ENCODE data around the gene STARD4.

STARD4 gene

DNA sequence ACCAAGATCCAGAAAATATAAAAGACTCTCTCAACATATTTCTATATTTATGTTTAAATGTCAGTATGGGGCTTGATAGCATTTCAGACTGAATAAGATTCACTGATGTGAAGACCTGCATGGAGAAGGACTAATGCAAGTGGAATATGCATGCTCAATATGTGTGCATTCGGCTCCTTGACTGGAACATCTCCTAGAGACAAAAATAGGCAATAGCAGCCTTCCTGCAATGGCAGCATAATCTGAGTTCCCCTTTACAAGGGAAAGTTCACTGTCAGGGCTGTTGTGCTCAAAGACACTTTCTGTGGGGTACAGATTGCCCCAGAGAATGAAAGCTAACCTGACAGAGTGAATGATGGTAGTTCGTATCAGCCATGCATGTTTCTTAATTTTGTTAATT lies 42.4 kb downstream of the STARD4 start:
- no peak for DNase-seq (ENCODE audit: low spot score)

DNA sequence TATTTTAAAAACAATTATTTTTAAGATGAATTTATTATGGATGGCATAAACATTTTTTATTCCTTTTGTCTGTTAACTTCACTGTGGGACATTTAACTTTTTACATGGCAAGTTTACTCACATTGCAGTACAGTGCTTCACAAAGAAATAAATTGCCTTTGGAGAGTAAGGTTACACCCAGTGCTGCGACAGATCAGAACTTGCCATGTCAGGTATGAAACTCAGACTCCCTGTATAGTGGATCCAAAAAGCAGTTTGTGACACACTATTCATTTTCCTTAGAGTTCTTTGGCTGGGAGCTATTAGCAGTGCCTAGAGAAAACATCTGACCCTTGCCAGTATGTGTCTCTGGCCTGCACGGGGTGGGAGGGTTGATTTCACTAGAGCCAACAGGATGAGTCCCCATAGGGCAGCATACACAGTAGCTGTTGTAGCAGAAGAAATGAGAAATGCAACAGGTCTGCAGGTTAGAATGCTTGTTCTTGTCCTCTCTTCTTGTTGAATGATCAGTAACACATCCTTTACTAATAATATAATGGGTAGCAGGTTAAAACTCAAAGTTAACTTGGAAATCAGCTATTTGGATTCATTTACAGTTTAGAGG lies 42.9 kb downstream of the STARD4 start:
- DNase-seq (ENCODE audit: low spot score) = no peak

DNA sequence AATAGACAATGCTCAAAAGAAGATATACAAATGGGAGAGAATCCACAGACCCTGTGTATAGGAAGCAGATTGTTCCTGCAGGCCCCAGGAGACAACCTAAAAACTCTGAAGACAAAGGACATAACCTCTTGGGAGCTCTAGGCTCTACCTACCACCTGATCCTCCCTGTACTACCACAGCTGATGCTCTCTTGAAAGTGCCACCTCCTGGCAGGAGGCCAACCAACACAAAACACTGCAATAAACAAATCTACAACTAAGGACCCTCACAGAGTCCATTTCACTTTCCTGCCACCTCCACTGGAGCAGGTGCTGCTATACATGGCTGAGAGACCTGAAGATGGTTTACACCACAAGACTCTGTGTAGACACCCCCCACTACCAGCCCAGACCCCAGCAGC lies 49.0 kb downstream of the STARD4 start:
- no peak for DNase-seq (ENCODE audit: low spot score)

DNA sequence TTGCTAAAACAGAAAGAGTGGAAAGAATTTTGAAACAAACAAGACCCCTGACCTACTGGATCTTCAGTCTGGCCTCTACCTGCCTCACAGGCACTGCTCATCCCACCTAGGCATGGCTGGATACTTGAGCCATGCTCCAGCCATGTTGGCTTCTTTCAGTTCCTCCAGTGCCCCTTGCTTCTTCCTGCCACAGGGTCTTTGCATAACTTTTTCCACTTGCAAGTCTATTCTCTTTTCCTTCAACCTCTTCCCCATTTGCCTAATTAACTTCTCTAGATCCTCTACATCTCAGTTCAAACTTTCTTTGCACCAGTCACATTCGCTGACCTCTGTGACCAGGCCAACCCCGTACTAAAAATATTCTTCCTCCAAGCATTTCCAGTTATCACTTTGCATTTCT lies 50.4 kb downstream of the STARD4 start:
- DNase-seq (ENCODE audit: low spot score) = no peak

DNA sequence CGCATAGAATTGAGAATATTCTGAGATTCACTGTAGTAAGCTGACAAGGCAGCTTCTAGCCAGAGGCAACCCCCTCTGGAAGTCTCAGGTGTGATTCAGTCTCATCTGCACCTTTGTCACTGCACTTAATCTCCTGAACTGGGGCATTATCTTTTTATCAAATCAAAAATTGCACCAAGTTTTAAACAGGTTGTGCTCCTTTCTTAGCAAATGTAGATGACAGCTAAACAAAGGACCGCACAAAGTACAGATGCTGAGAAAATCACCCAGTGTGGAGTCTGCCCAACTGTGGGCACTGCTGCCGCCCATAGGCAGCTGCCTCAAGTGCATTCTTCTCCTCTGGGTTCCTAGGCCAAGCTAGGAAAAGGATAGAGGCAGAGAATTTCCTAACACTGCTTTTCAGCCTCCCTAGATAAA lies 51.1 kb downstream of the STARD4 start:
- peak; percentile 22 for DNase-seq (ENCODE audit: low spot score)

DNA sequence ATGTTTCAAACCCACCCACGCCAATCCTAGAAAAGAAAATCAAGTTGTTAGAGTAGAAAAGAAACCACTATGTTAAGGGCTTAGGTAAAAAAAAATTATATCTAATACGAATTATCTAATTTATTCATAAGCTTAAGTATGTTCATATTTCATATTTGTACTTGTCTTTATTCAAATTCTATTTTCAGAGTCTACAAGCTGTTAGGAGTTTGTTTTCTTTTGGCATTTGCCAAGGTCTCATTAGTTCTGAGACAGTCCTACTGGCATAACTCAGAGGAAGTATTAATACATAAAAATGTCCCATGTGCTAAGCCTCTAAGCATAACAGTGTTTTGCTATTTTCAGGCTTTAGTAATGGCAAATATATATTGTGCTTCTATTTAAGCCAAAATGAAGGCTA lies 57.6 kb downstream of the STARD4 start:
- DNase-seq (ENCODE audit: low spot score) = no peak

DNA sequence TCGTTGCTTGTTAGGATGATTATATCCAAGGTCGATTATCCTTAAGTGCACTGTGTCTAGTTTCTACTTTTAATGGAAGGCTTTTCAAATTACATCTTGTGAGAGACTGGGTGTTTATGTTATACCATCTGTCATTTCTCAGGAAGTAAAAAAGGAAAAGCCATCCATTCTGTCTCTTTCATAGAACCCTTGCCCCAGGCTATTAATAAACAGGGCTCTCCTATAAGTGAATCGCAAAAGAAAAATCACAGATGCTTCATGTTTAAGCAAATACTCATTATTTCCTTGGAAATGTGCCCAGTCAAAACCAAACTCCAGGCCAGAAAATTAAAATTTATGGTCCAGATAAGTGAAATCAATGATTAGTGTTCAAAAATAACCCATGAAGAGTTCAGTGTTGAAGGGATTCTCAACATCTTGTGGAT lies 58.1 kb downstream of the STARD4 start:
- no peak for DNase-seq (ENCODE audit: low spot score)

DNA sequence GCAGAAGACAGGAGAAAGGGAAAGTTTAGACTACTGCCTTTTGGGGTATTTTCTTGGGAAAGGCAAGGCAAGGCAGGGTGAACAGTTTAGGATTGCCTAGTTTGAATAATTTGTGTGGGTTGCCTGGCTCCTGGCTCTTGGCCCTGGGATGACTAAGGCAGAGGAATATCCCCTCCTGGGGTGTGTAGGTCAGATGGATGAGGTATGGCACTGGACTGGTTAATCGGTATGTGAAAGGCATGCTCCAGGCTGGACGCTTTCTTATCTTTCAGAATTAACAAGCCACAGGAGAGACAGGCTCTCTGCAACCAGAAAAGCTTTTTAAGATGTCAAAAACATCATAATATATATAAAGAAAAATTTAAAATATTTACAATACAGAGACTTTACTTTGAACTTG lies 58.6 kb downstream of the STARD4 start:
- DNase-seq (ENCODE audit: low spot score) = no peak

DNA sequence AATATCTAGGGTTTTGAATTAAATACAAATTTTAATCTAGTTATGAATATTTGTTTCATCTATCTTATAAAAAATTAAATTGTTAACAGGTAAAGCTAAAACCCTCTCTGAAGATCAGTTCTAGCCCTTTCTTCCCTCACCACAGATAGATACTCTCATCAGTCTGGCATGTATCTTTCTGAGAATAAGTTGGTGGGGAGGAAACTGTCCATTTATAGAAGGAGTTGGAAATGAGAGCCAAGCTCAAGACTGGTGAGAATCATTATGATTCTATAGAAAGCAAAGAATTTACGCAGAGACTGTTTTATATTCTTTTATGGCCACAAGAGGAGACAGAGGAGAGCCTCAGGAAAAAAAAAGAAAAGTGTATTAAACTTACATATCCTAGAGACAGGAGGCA lies 59.0 kb downstream of the STARD4 start:
- no peak for DNase-seq (ENCODE audit: low spot score)

DNA sequence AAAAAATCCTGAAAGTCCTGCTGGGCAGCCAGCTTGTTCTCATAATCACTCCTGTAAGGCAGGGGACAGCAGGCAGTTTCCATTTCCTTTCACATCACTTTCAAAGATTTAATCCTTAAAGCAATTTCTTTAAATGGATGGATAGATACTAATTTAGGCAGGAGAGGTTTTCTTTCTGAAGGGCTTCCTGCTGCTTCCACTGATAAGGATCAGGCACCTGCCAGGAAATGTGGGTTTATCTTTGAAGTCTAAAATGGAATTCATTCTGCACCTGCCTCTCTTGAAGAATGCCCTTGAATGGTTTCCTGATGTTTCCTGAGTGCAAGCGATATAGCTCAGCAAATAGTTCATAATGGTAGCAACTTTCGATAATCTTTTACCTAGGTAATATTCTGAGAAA lies 64.5 kb downstream of the STARD4 start:
- DNase-seq (ENCODE audit: low spot score) = no peak

DNA sequence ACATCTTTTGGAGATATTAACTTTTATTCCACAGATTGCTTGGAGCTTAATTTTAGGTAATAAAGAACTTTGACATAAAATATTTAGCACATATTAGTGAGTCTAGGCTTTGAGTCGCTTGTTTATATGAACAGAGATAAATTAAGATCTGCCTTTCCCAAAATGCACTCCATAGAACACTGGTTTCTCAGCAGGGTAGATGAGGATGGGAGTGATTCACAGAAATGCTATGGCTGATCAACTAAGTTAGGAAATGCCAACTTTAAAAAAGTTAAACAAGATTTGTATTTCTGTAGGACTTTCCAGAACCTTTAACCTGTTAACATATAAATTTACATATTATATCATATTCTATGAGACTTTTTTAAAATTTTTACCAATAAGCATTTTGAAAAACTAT lies 65.2 kb downstream of the STARD4 start:
- DNase-seq (ENCODE audit: low spot score) = no peak
